DMS114 treated with DMSO at 0.1 percent for 48 hours (cell line): ENCODE results near the gene CDC42EP2.
"Not testable (repeated sequence)": the region's sequence is repeated elsewhere in the genome, so short reads cannot be mapped to it uniquely, and the experiment has no call there.

Experiments used
- DNase-seq: peaks from one replicate; lab custom pipeline; 2025; ENCODE audit not compliant: unreplicated experiment; lab: John Stamatoyannopoulos, UW

Gene CDC42EP2

GRCh38 chr11:65317025-65317786 lies 2.5 kb downstream of the CDC42EP2 start:
- DNase-seq: peak; percentile 25

- DNase-seq: no peak
Observed at GRCh38 chr11:65320386-65321075, 5.9 kb downstream of the CDC42EP2 start.

- DNase-seq: no peak
Observed at GRCh38 chr11:65321076-65321475, 6.4 kb downstream of the CDC42EP2 start.

DNA sequence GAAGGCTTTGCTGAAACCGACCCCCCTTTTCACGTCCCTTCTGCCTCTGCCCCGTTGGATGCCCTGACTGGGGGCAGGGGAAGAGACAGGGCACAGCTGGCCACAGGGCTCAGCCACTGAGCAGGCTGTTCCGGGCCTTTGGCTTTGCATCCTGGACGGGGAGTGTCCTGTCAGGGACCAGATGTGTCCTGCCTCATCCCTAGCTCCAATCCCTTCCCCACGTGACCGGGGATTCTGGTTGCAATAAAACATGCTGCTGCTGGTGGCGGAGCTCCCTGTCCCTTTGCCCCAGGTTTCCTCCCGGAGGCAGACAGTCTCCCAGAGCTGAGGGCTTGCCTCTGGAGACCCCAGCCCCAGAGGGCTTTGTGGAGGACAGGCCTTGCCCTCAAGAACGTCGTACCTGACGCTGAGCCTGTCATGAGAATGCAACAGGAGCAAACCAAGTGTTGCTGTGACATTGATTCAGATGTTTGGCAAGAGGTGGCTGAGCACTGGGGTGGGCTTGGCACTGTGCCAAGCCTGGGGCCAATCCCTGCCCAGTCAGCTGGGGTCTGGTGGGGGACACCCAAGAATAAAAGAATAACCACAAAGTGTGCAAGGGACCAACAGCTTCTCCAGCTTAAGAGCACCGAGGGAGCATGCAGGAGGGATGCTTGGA lies 7.3 kb downstream of the CDC42EP2 start:
- DNase-seq: no peak

DNA sequence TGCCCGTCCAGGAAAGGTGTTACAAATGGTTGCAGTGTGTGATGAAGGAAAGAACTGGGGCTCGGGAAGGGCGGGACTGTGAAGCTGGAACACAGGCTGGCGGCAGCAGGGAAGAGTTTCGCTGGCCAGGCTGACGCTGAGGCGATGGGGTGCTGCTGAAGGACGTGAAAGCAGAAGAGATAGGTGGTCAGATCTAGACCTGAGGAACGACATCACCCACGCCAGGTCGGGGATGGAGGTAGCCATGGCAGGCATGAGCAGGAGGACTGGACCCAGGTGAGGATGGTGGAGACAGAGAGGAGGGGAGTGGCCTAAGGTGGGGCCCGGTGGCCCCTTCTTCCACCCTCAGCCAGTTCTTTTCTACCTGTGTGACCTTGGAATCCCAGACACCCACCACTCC lies 9.1 kb downstream of the CDC42EP2 start:
- DNase-seq: no peak

DNA sequence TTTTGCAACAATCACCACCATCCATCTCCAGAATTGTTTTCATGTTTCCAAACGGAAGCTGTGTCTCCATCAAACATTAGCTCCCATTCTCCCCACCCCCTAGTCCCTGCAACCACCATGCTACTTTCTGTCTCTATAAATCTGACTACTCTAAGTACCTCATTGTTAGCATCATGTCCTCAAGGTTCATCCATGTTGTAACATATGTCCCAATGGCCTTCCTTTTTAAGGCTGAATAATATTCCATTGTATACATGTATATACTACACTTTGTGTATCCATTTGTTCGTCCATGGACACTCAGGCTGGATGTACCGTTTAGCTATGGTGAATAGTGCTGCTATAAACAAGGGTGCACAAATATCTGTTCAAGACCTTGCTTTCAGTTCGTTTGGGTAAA lies 10.8 kb downstream of the CDC42EP2 start:
- no peak for DNase-seq

DNA sequence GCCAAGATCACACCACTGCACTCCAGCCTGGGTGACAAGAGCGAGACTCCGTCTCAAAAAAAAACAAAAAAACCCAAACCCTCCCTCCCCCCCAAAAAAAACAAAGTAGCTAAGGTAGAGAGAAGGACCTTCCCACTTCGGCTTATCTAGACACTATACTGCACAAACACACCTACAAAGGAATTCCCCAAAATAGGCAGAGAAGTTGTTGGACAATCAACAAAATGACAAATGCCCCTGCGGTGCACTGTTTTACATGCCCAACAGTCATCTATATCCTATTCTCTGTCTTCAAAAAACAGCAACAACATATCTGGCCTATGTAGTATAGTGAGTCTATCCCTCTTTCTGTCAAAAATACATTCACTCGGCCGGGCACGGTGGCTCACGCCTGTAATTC lies 12.4 kb downstream of the CDC42EP2 start:
- no peak for DNase-seq

DNA sequence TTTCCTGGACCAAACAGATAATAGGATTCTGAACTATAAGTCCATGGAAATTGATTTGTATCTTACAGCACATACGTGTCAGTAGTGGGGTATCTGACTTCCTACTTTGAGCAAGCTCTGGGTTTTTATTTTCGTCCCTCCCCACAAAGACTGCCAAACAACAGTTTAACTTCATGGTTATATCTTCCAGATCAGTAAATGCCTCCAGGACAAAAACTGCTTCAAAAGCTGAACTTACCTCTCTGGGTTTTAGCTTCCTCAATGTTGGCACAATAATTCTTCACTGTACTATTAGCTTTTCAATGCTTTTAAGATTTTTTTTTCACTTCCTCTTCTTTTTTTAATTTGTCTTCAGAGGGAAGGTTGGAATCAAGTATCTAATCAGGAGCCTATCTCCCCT lies 14.8 kb downstream of the CDC42EP2 start:
- no peak for DNase-seq

GRCh38 chr11:65329944-65330403 lies 15.3 kb downstream of the CDC42EP2 start:
- peak; percentile 89 for DNase-seq

- no peak for DNase-seq
Observed at GRCh38 chr11:65330544-65330943, 15.9 kb downstream of the CDC42EP2 start.

- not testable (repeated sequence) for DNase-seq
Observed at GRCh38 chr11:65332591-65332990, 17.9 kb downstream of the CDC42EP2 start.

DNA sequence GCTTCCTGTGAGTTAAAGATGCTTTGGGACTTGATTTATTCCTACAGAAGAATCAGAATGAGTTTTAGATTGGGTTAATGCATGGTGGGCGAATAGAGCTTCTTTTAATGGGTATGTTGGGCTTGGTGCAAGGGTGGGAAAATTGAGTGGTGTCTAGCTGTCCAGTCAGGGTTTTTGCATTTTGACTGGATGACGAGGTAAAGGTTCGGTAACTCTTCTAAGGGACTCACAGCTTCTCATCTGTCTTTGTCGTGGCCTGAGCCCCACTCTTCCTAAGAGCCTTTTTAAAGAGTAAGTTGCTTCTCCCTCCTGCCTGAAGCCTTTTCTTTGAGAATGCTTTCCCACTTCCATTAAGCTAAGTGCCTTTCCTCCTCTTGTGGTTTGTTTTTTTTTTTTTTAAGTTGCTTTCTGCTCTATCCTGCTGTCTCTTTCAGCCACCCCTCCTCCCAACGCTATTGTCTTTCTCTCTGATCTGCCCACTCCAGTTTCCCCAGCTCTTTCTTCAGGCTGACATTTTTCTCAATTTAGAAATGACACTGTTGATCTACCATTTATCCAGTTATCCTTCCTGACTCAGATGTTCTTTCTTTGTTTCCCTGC lies 20.1 kb downstream of the CDC42EP2 start:
- no peak for DNase-seq

DNA sequence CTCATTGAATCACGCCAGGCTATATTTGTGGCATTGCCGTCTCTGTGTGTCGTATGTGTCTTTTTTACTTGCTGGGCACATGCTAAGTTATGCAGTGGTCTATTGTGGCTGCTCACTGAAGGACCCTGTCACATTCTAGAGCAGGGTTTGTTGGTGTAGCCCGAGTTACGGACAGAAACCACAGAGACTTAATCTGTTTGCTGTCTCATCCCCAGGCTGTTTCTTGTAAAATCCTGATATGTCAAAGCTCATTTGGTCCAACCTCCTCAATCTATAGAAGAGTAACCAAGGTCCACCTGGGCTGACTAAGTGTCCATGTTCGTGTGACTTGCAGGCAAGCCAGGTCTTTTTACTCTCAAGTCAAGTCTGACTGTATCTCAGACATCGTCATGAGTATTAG lies 24.0 kb downstream of the CDC42EP2 start:
- DNase-seq: no peak

- DNase-seq: no peak
Observed at GRCh38 chr11:65340226-65340625, 25.6 kb downstream of the CDC42EP2 start.

DNA sequence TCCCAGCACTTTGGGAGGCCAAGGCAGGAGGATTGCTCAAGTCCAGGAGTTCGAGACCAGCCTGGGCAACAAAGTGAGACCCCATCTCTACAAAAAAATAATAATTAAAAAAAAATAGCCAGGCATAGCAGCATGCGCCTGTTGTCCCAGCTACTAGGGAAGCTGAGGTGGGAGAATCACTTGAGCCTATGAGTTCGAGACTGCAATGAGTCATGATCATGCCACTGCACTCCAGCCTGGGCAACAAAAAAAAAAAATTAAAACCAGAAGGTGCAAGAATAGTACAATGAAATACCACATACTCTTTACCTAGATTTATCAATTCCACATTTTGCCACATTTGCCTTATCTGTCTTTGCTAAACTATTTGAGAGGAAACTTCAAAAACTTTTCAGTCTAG lies 27.2 kb downstream of the CDC42EP2 start:
- DNase-seq: no peak

DNA sequence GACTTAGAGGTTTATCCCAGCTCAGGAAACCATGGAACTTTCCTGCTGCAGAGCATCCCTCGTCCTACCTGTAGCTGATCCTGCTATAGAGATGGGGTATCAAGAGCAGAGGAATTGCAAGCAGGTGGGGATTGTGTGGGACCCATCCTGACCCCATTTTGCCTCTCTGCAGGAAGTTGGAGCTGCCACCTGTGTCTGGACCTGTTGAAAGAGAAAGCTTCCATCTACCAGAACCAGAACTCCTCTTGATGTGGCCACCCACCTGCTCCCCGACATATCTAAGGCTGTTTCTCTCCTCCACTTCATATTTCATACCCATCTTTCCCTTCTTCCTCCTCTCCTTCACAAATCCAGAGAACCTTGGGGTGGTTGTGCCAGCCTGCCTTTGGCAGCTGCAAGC lies 36.8 kb downstream of the CDC42EP2 start:
- DNase-seq: no peak

GRCh38 chr11:65352783-65353182 lies 38.1 kb downstream of the CDC42EP2 start:
- peak; percentile 31 for DNase-seq

DNA sequence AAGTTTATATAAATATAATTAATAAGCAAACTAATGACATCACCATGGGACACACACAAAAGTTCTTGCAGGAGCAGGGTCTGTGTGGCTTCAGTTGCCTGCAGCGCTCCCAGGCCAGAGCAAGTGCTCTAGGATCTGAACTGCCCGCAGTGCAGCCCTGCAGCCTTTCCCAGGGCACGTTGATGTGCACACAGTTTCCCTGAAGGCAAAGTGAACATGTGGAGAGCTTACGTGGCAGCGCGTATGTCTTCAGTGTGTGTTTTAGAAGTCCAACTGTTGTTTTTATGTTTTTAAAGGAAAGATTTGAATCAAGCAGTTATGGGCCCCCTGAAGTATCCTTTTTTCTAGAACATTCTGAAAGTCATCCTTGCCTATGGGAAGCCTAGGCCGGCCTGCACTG lies 38.7 kb downstream of the CDC42EP2 start:
- DNase-seq: no peak

DNA sequence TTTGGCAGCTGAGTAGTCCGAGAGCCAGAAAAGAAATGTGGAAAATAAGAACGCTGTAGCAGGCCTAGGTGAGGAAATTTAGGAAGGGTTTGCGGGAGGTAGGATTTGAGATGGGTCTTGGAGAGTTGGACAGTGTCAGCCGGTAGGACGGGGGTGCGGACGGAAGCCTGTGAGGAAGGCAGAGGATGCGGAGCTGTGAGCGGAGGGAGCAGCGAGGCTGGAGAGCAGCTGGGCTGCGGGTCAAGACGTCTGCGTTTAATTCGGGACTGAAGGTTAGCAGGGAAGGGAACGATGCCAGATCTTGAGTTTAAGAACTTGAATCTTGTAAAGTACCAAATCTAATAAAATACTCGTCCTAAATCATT lies 39.2 kb downstream of the CDC42EP2 start:
- no peak for DNase-seq

GRCh38 chr11:65354265-65355012 lies 39.8 kb downstream of the CDC42EP2 start, which contains the start of gene TIGD3:
TIGD3 (plus strand) TSS chr11:65354751; CDS start chr11:65355809, 1,058 bp downstream.
- DNase-seq: peak; percentile 91
